GM12872 (cell line): ENCODE results near the gene CHST2.

Experiments
- TF ChIP-seq, protein P1 (sequence below): IDR thresholded peaks from 3 replicates; pipeline ENCODE4 v1.5.1; 2011; ENCODE audit warnings: low read depth, mild to moderate bottlenecking, low read length, moderate library complexity; ENCODE audit not compliant: insufficient read depth

CHST2 gene

DNA sequence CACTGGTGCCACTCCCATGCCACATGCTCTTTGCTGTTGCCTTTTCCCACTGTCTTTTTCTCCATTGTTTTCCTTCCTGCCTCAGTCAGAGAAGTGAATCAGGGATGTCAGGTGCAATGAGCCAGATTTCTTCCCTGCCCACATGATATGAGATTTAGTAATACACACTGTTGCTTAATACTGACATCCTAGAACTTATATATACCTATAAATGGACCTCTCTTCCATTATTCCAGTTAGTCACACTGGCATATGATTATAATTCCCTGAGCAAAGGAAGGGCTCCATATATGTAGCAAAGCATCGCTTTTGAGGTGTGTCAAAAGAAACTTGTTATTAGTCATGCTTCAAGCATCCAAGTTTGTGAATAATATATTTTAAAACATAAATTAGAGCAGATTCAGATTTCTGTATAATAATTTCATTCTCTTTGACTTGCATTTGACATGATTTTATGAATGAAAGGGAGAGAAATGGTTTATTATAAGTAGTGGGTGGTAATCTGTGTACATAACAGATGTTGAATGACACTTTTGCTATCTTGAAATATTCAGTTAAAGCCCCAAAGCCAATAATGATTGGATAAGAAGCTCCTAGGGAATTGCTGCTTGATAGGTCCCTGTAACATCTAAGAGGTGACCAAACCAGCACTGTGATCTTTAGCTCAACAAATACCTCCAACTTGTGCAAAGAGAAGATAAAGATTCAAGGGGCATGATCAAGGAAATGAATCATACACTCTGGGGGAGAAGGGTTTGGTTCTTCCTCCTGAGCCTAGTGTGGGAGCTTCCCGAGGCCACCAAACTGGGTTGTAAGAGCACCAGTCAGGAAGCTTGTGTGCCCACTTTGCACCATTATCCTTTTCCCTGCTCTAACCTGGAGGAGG is 48.6 kb downstream of the CHST2 start:
- TF ChIP-seq, protein P1, sequence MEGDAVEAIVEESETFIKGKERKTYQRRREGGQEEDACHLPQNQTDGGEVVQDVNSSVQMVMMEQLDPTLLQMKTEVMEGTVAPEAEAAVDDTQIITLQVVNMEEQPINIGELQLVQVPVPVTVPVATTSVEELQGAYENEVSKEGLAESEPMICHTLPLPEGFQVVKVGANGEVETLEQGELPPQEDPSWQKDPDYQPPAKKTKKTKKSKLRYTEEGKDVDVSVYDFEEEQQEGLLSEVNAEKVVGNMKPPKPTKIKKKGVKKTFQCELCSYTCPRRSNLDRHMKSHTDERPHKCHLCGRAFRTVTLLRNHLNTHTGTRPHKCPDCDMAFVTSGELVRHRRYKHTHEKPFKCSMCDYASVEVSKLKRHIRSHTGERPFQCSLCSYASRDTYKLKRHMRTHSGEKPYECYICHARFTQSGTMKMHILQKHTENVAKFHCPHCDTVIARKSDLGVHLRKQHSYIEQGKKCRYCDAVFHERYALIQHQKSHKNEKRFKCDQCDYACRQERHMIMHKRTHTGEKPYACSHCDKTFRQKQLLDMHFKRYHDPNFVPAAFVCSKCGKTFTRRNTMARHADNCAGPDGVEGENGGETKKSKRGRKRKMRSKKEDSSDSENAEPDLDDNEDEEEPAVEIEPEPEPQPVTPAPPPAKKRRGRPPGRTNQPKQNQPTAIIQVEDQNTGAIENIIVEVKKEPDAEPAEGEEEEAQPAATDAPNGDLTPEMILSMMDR = no peak

DNA sequence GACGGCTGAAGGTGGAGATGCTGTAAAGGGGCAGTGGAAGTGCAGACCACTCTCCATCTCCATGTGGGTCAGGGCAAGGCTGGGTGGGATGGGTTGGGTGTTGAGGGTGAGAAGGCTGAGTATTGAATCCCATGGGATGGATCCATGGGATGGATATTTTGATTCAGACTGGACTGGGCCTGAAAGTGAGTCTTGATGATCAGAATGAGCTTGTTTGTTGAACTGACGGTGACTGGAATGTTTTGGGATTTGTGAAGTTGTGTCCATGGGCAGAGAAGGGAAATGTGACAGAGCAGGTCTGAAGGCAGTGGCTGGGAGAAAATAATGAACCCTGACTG is 49.3 kb downstream of the CHST2 start:
- TF ChIP-seq, protein P1 = no peak

DNA sequence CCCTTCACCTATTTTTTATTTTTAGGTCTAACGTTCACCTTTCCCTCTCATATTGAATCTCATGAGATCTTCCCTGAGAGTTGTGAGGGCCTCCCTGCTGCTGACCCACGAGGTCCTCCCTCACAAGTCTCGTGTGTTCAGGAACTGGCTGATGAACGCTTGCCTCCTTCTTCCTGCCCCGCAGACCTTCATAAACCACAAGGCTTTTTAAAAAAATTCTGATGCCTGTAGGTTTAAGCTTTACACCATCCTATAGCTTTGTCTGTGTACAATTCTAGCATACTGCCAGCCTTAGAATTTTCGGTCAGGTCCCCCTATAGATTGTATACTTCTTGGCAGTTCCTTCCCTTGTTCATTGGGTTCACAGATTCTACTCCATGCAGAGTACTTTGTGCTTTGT is 50.5 kb downstream of the CHST2 start:
- TF ChIP-seq, protein P1 = no peak

DNA sequence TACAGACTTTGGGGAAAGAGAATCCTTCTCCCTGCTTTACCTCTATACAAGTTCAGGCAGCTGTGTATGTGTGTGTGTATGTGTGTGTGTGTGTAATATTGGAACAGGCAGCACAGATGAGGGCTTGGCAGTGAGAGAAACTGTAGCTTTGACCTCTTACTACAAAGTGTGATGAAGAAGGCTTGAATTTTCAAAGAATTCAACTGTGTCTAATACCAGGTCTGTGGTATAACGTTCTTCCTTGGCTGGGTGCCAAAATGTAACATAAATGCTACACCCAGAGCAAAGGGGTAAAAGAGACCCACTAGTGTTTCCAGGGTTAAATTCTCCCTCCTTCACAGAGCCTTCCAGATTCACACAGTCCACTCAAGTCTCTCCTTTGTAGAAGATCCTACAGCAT is 51.1 kb downstream of the CHST2 start:
- TF ChIP-seq, protein P1 = no peak

DNA sequence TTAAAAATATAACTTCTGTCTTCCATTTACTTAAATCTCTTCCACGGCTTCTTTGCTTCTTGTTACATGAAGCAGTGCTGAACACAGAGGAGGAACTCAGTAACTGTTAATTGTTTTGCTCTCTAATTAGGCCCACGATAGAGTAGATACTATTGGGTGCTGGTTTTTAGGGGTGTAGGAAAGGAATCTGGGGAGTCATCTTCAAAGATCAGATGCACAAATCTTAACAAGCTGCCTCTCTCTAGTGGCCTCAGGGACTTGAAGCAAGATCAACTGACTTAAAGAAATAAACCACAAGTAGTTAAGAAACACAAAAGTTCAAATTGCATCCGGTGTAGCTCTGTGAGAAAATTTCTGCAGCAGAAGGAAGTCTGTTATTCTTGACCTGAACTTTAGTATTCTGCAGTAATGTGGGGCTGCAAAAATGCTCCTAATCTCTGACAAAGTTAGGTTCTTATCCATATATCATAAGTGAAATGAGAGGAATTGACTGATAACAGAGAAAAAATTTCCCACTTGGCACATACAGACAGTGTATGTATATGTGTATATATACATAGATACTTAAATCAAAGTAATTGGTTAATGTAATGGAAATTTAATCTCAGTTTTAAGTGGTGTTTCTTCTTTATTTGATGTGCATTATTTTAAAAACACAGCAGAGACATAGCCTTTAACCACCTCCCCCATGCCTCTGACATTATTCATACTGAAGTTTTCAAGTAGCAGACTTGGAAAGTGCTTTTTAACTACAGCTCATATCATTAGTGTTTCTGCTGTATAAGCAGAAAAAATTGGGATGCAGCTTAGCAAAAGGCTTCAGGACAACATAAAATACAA is 51.8 kb downstream of the CHST2 start:
- TF ChIP-seq, protein P1 = no peak

GRCh38 chr3:143172062-143172794 is 52.7 kb downstream of the CHST2 start:
- TF ChIP-seq, protein P1 = no peak

GRCh38 chr3:143172795-143173145 is 53.2 kb downstream of the CHST2 start:
- TF ChIP-seq, protein P1 = no peak
